Measurements from ENCODE around the gene PTPRT. TPM values are rescaled to one million over a fixed set of nuclear protein-coding genes. Genes with fewer than 3 reads are reported as not detected.

Gene PTPRT
- total and polyA plus RNA-seq, 2 of the 4 experiments (the other 2 are of a cell fraction): not detected

DNA sequence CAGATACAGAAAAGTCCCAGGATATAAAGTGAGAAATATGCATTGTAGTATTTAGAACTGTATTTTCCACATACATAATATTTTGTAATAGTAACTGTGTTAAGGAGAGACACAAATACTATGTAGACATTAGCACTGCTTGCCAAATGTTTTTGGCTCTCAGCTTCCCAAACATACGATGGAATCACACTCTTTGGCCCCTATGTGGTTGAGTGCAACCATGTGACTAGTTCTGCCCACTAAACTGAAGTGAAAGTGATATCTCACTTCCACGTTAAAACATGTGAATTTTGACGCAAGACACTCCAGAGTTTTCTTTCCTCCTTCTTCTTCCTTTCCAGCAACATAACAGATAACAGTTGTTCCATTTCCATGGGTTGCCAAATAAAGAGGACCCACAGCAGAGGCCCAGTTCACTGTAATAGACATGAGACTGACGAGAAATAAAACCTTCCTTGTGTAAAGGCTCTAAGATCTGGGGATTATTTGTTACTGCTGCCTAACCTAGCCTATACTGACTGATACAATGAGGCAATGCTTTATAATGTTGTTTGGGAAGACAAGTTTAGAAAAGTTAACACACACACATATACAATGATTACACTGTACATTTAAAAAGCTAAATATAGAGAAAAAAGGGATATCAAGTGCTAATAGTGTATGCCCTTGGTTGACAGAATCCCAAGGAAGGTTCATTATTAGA is 97.2 kb downstream of the PTPRT start:
- intact Hi-C loops (cut with micrococcal nuclease) (no loop called here), in situ Hi-C loops (cut with MboI; ENCODE audit: low sequenced_read_pairs) (no loop called here), dilution Hi-C loops (cut with HindIII; ENCODE audit: low sequenced_read_pairs, unreplicated experiment) (no loop called here)
- H3K18ac ChIP-seq (ENCODE audit: low read depth, low read length): no peak overlapping the region
- DNase-seq (no peak), ATAC-seq (ENCODE audit: low read depth) (no peak)
- no peak overlapping the region for H2AFZ ChIP-seq (replicated peaks; ENCODE audit: low read length, poor library complexity)
- no peak overlapping the region for H3K14ac ChIP-seq (replicated peaks; ENCODE audit: low read depth, low read length)
- no TSS peak for BruUV-seq (replicated peaks)
- no peak overlapping the region for H3K27ac ChIP-seq (ENCODE audit: insufficient read depth, low read length)
- no peak overlapping the region for H2AK5ac ChIP-seq (ENCODE audit: low read depth, low read length)
- H3K36me3 ChIP-seq (ENCODE audit: control insufficient read depth, insufficient read depth, low read length): no peaks in the 10 kb centered on the region
- CTCF ChIA-PET: interaction anchor here (0.6 kb wide), 1 partner anchor 41 kb away, joined by 3 read pairs; no protein-coding TSS in a partner anchor
- H4K5ac ChIP-seq (ENCODE audit: low read depth, low read length): no peak overlapping the region
- H3K4me2 ChIP-seq (ENCODE audit: low read depth, low read length): no peak overlapping the region
- no peaks in the 10 kb centered on the region for H3K4me1 ChIP-seq (ENCODE audit: control insufficient read depth, insufficient read depth, low read length)
- no peak overlapping the region for H4K8ac ChIP-seq (ENCODE audit: low read depth in 2 of 2, low read length in 2 of 2)
- no peak overlapping the region for H2BK20ac ChIP-seq (ENCODE audit: low read depth, low read length)
- no peak overlapping the region for H2AK9ac ChIP-seq (replicated peaks; ENCODE audit: low read depth, low read length, poor library complexity)
- no peak overlapping the region for H3K4ac ChIP-seq (ENCODE audit: low read depth, low read length)
- no peaks in the 10 kb centered on the region for H3K27me3 ChIP-seq (ENCODE audit: control insufficient read depth, insufficient read depth, low read length)
- no CpG with 5 or more reads among the region's 4 CpGs for WGBS, 2 experiments (ENCODE audit: extremely low coverage in 2 of 2, insufficient read length in 1 of 2)
- peaks cover 19% of the 10 kb centered on the region for H3K9me3 ChIP-seq (ENCODE audit: control insufficient read depth, insufficient read depth, low read length)
- H3K9me1 ChIP-seq (ENCODE audit: insufficient read depth, low read length): no peaks in the 10 kb centered on the region
- no peaks in the 10 kb centered on the region for H4K20me1 ChIP-seq (ENCODE audit: insufficient read depth, low read length)
- POLR2A ChIA-PET (ENCODE audit: unreplicated experiment): no interaction called here
- no peak overlapping the region for H3K23ac ChIP-seq (ENCODE audit: low read depth, low read length)
- H3K4me3 ChIP-seq (ENCODE audit: insufficient read depth, low read depth, low read length): no peak overlapping the region
- no peak overlapping the region for H3K56ac ChIP-seq (ENCODE audit: extremely low read depth, insufficient read depth, low read length)
- H2BK120ac ChIP-seq (ENCODE audit: low read depth, low read length): no peak overlapping the region
- no peak overlapping the region for H2BK5ac ChIP-seq (ENCODE audit: low read depth, low read length, poor library complexity, severe bottlenecking)
- H3K79me1 ChIP-seq (ENCODE audit: low read depth in 1 of 2, low read length in 2 of 2): no peaks in the 10 kb centered on the region
- no peak for TF ChIP-seq SMC3 (IDR thresholded peaks at IDR 0.05; ENCODE audit: low read depth, low read length)
- TF ChIP-seq FOS (IDR thresholded peaks at IDR 0.05; ENCODE audit: low read depth, low read length): no peak
- TF ChIP-seq RAD21 (IDR thresholded peaks at IDR 0.05; ENCODE audit: low read length): no peak
- no peak for TF ChIP-seq POLR2A (IDR thresholded peaks at IDR 0.05; ENCODE audit: low read depth, low read length)
- TF ChIP-seq MAFK (IDR thresholded peaks at IDR 0.05; ENCODE audit: low read depth, low read length): no peak
- no peak for TF ChIP-seq MAZ (IDR thresholded peaks at IDR 0.05; ENCODE audit: borderline replicate concordance, low read depth, low read length)
- no peak for TF ChIP-seq CEBPB (IDR thresholded peaks at IDR 0.05; ENCODE audit: low read depth, low read length)
- no peak for TF ChIP-seq RFX5 (IDR thresholded peaks at IDR 0.05; ENCODE audit: low read depth, low read length)
- TF ChIP-seq NFE2L2 (IDR thresholded peaks at IDR 0.05; ENCODE audit: low read depth, low read length): no peak
- TF ChIP-seq, protein P1, sequence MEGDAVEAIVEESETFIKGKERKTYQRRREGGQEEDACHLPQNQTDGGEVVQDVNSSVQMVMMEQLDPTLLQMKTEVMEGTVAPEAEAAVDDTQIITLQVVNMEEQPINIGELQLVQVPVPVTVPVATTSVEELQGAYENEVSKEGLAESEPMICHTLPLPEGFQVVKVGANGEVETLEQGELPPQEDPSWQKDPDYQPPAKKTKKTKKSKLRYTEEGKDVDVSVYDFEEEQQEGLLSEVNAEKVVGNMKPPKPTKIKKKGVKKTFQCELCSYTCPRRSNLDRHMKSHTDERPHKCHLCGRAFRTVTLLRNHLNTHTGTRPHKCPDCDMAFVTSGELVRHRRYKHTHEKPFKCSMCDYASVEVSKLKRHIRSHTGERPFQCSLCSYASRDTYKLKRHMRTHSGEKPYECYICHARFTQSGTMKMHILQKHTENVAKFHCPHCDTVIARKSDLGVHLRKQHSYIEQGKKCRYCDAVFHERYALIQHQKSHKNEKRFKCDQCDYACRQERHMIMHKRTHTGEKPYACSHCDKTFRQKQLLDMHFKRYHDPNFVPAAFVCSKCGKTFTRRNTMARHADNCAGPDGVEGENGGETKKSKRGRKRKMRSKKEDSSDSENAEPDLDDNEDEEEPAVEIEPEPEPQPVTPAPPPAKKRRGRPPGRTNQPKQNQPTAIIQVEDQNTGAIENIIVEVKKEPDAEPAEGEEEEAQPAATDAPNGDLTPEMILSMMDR (conservative IDR thresholded peaks at IDR 0.05; ENCODE audit: low read depth, low read length): no peak
- no peak for TF ChIP-seq RCOR1 (IDR thresholded peaks at IDR 0.05; ENCODE audit: insufficient replicate concordance, low read length)
- H3K9ac ChIP-seq (ENCODE audit: low read depth, low read length): no peak overlapping the region
- H2BK15ac ChIP-seq (ENCODE audit: low read depth, low read length): no peak overlapping the region
- H4K91ac ChIP-seq (ENCODE audit: insufficient read depth, low read depth, low read length): no peak overlapping the region

Measured in IMR-90 (cell line).